OCI-LY1 (cell line): ENCODE measurements around the gene TRRAP.
"Not testable (repeated sequence)": the region's sequence is repeated elsewhere in the genome, so short reads cannot be mapped to it uniquely, and the experiment has no call there.

ENCODE experiments used
- H2AFZ ChIP-seq: fragments of 200-600 bp; sonication (generic), shearing (Covaris generic); 2 replicates; pipeline ENCODE4 v1.6.0; 2014; ENCODE audit warnings: antibody characterized with exemption, mild to moderate bottlenecking, low read length
- H3F3A ChIP-seq: fragments of 200-600 bp; sonication (generic), shearing (Covaris generic); 2 replicates; pipeline ENCODE4 v1.6.0; 2014; ENCODE audit warnings: mild to moderate bottlenecking, antibody characterized with exemption, low read length, moderate library complexity; ENCODE audit not compliant: insufficient read depth
- H3K27ac ChIP-seq: fragments of 200-600 bp; sonication (generic); 2 replicates; pipeline ENCODE4 v1.5.1; 2014; ENCODE audit warnings: low read length, mixed run types, mild to moderate bottlenecking, low read depth; ENCODE audit not compliant: poor library complexity, severe bottlenecking
- H3K27me3 ChIP-seq: fragments of 200-600 bp; sonication (generic); 2 replicates; pipeline ENCODE4 v1.6.0; 2014; ENCODE audit warnings: antibody characterized with exemption, mild to moderate bottlenecking, low read length, moderate library complexity; ENCODE audit not compliant: insufficient read depth
- H3K36me3 ChIP-seq: fragments of 200-600 bp; sonication (generic); 2 replicates; pipeline ENCODE4 v1.6.1; 2014; ENCODE audit warnings: mild to moderate bottlenecking, antibody characterized with exemption, low read length, moderate library complexity, mixed read lengths; ENCODE audit not compliant: insufficient read depth
- H3K4me1 ChIP-seq: fragments of 200-600 bp; sonication (generic); 2 replicates; pipeline ENCODE4 v1.5.1; 2014; ENCODE audit warnings: mild to moderate bottlenecking, low read length, moderate library complexity; ENCODE audit not compliant: insufficient read depth, severe bottlenecking
- H3K4me2 ChIP-seq: fragments of 200-600 bp; sonication (generic), shearing (Covaris generic); 2 replicates; pipeline ENCODE4 v1.6.1; 2014; ENCODE audit warnings: low read length
- H3K4me3 ChIP-seq: fragments of 200-600 bp; sonication (generic); 2 replicates; pipeline ENCODE4 v1.5.1; 2014; ENCODE audit warnings: low read length, low read depth, mild to moderate bottlenecking, mixed read lengths; ENCODE audit not compliant: poor library complexity, severe bottlenecking
- H3K79me2 ChIP-seq: fragments of 200-600 bp; shearing (Covaris generic); 2 replicates; pipeline ENCODE4 v1.6.1; 2016; ENCODE audit warnings: mixed run types, low read length, mixed read lengths; ENCODE audit not compliant: insufficient read depth
- H3K9ac ChIP-seq: fragments of 200-600 bp; sonication (generic), shearing (Covaris generic); 2 replicates; pipeline ENCODE4 v1.6.1; 2014; ENCODE audit warnings: mild to moderate bottlenecking, low read length, mixed read lengths
- H3K9me2 ChIP-seq: fragments of 200-600 bp; sonication (generic), shearing (Covaris generic); 2 replicates; pipeline ENCODE4 v1.6.1; 2014; ENCODE audit warnings: low read depth, mild to moderate bottlenecking, low read length, mixed read lengths
- H3K9me3 ChIP-seq: fragments of 200-600 bp; shearing (Covaris generic); 2 replicates; pipeline ENCODE4 v1.6.1; 2014; ENCODE audit warnings: low read length, mixed read lengths
- H4K20me1 ChIP-seq: fragments of 200-600 bp; sonication (generic), shearing (Covaris generic); 2 replicates; pipeline ENCODE4 v1.6.0; 2016; ENCODE audit warnings: mild to moderate bottlenecking, low read length; ENCODE audit not compliant: insufficient read depth
- CTCF ChIP-seq: fragments of 200-600 bp; sonication (generic), shearing (Covaris generic); IDR thresholded peaks from 2 replicates; pipeline ENCODE4 v1.5.1; 2017; ENCODE audit warnings: mild to moderate bottlenecking, antibody characterized with exemption, low read length, moderate library complexity, mixed read lengths
- EZH2 ChIP-seq: fragments of 200-600 bp; sonication (generic), shearing (Covaris generic); IDR thresholded peaks from 2 replicates; pipeline ENCODE4 v1.8.0; 2017; ENCODE audit warnings: borderline replicate concordance, mixed run types, mild to moderate bottlenecking, antibody characterized with exemption, low read length, moderate library complexity, mixed read lengths

Gene TRRAP

GRCh38 chr7:99042957-99043356, 164.6 kb downstream of the TRRAP start:
- no peak for TF ChIP-seq EZH2
- no peak for TF ChIP-seq CTCF
- no peak overlapping the region for H3K27ac ChIP-seq
- H3K36me3 ChIP-seq = peaks cover 91% of the 10 kb centered on the region
- H3K79me2 ChIP-seq = no peaks in the 10 kb centered on the region
- no peak overlapping the region for H3K4me3 ChIP-seq
- H3K4me2 ChIP-seq = no peak overlapping the region
- no peak overlapping the region for H2AFZ ChIP-seq
- no peak overlapping the region for H3K9ac ChIP-seq
- H3K27me3 ChIP-seq = no peaks in the 10 kb centered on the region
- no peaks in the 10 kb centered on the region for H3K4me1 ChIP-seq
- H3F3A ChIP-seq = no peaks in the 10 kb centered on the region
- no peaks in the 10 kb centered on the region for H4K20me1 ChIP-seq
- no peaks in the 10 kb centered on the region for H3K9me2 ChIP-seq
- H3K9me3 ChIP-seq = no peaks in the 10 kb centered on the region

DNA sequence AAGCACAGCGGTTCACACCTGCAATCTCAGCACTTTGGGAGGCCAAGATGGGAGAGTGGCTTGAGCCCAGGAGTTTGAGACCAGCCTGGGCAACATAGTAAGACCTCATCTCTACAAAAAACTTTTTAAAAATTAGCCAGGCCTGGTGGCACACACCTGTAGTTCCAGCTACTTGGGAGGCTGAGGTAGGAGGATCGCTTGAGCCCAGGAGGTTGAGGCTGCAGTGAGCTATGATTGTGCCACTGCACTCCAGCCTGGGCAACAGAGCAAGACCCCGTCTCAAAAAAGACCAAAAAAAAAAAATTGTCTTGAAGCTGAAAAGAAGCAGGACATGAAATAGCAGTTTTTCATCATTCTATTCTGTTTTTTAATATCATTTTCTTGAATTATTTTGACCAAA, 166.5 kb downstream of the TRRAP start:
- H3K36me3 ChIP-seq = peaks cover 92% of the 10 kb centered on the region
- not testable (repeated sequence) for H3K9me2 ChIP-seq, H3K9ac ChIP-seq, H3K4me2 ChIP-seq, H3K4me1 ChIP-seq, H3K4me3 ChIP-seq, H3K9me3 ChIP-seq, H2AFZ ChIP-seq, H3F3A ChIP-seq, H3K27ac ChIP-seq, H3K27me3 ChIP-seq, H3K79me2 ChIP-seq, H4K20me1 ChIP-seq

- not testable (repeated sequence) for H3K27me3 ChIP-seq, H3K9me3 ChIP-seq, H3K4me2 ChIP-seq, H4K20me1 ChIP-seq, H2AFZ ChIP-seq, H3K4me3 ChIP-seq, H3K9me2 ChIP-seq, H3K4me1 ChIP-seq, H3K79me2 ChIP-seq, H3K27ac ChIP-seq, H3K9ac ChIP-seq, H3F3A ChIP-seq
- peaks cover 93% of the 10 kb centered on the region for H3K36me3 ChIP-seq
These were observed 167.9 kb downstream of the TRRAP start for GRCh38 chr7:99046262-99046661.

GRCh38 chr7:99046722-99047121, 168.4 kb downstream of the TRRAP start:
- Histone ChIP-seq H3K27me3 (no peaks in the 10 kb centered on the region), H4K20me1 (no peaks in the 10 kb centered on the region), H3K9me3 (no peaks in the 10 kb centered on the region), H2AFZ (no peak overlapping the region), H3K4me3 (no peak overlapping the region), H3K4me2 (no peak overlapping the region), H3K79me2 (no peaks in the 10 kb centered on the region), H3K4me1 (no peaks in the 10 kb centered on the region), H3K9ac (no peak overlapping the region), H3F3A (no peaks in the 10 kb centered on the region), H3K36me3 (peaks cover 93% of the 10 kb centered on the region), H3K27ac (no peak overlapping the region), H3K9me2 (no peaks in the 10 kb centered on the region)
- no peak for TF ChIP-seq CTCF
- TF ChIP-seq EZH2 = no peak
